ENCODE data around the gene TMEM229B. TPM values are rescaled to one million over a fixed set of nuclear protein-coding genes. Genes with fewer than 3 reads are reported as not detected.

Gene TMEM229B
- total RNA-seq, 1 donor from 2014 or later: 1.4 TPM

- Histone ChIP-seq H3K9me3 (replicated peaks) (no peaks in the 10 kb centered on the region), H3K36me3 (no peaks in the 10 kb centered on the region), H3K4me1 (peaks cover 45% of the 10 kb centered on the region), H3K4me3 (no peak overlapping the region), H3K27ac (replicated peaks) (peak overlapping the region; percentile 85), H3K27me3 (ENCODE audit: low read depth) (no peaks in the 10 kb centered on the region)
- DNase-seq: no peak
- no peak for TF ChIP-seq CTCF (IDR thresholded peaks at IDR 0.05; ENCODE audit: borderline replicate concordance)
- intact Hi-C loops (cut with micrococcal nuclease): no loop called here
Observed at GRCh38 chr14:67444395-67444794, 44.1 kb downstream of the TMEM229B start.

- TF ChIP-seq CTCF (IDR thresholded peaks at IDR 0.05; ENCODE audit: borderline replicate concordance): no peak
- intact Hi-C loops (cut with micrococcal nuclease): no loop called here
- Histone ChIP-seq H3K27ac (replicated peaks) (peak overlapping the region; percentile 80), H3K36me3 (no peaks in the 10 kb centered on the region), H3K4me1 (peaks cover 40% of the 10 kb centered on the region), H3K27me3 (ENCODE audit: low read depth) (peaks cover 4% of the 10 kb centered on the region), H3K4me3 (no peak overlapping the region), H3K9me3 (replicated peaks) (no peaks in the 10 kb centered on the region)
- no peak for DNase-seq
Observed at GRCh38 chr14:67442139-67442906, 46.2 kb downstream of the TMEM229B start.

- peak overlapping the region; percentile 80 for H3K27ac ChIP-seq (replicated peaks)
- TF ChIP-seq CTCF (IDR thresholded peaks at IDR 0.05; ENCODE audit: borderline replicate concordance): no peak
- DNase-seq: peak; percentile 60
- no peaks in the 10 kb centered on the region for H3K9me3 ChIP-seq (replicated peaks)
- H3K36me3 ChIP-seq: no peaks in the 10 kb centered on the region
- H3K27me3 ChIP-seq (ENCODE audit: low read depth): peaks cover 4% of the 10 kb centered on the region
- H3K4me1 ChIP-seq: peaks cover 36% of the 10 kb centered on the region
- intact Hi-C loops (cut with micrococcal nuclease): no loop called here
- H3K4me3 ChIP-seq: no peak overlapping the region
Observed at GRCh38 chr14:67441672-67442071, 46.8 kb downstream of the TMEM229B start.

- no peak for DNase-seq
- Histone ChIP-seq H3K4me1 (peaks cover 36% of the 10 kb centered on the region), H3K9me3 (replicated peaks) (no peaks in the 10 kb centered on the region), H3K36me3 (no peaks in the 10 kb centered on the region), H3K27me3 (ENCODE audit: low read depth) (peaks cover 4% of the 10 kb centered on the region), H3K27ac (replicated peaks) (peak overlapping the region; percentile 80), H3K4me3 (no peak overlapping the region)
- TF ChIP-seq CTCF (IDR thresholded peaks at IDR 0.05; ENCODE audit: borderline replicate concordance): no peak
- intact Hi-C loops (cut with micrococcal nuclease): no loop called here
Observed at GRCh38 chr14:67441256-67441655, 47.3 kb downstream of the TMEM229B start.

GRCh38 chr14:67440513-67440912, 48.0 kb downstream of the TMEM229B start:
- Histone ChIP-seq H3K4me1 (peaks cover 28% of the 10 kb centered on the region), H3K27ac (replicated peaks) (no peak overlapping the region), H3K27me3 (ENCODE audit: low read depth) (peaks cover 4% of the 10 kb centered on the region), H3K9me3 (replicated peaks) (no peaks in the 10 kb centered on the region), H3K4me3 (no peak overlapping the region), H3K36me3 (no peaks in the 10 kb centered on the region)
- no peak for TF ChIP-seq CTCF (IDR thresholded peaks at IDR 0.05; ENCODE audit: borderline replicate concordance)
- intact Hi-C loops (cut with micrococcal nuclease): no loop called here
- DNase-seq: no peak

Measured in left ventricle myocardium inferior (tissue), 1 donor.